GM18517 (cell line): ENCODE data around the gene NEDD4L.
"Not testable (repeated sequence)": the region's sequence is repeated elsewhere in the genome, so short reads cannot be mapped to it uniquely, and the experiment has no call there.

Experiments
- ATAC-seq: cut with Tn5 transposase; IDR thresholded peaks from one replicate; pipeline ENCODE4 v1.9.1; 2021; ENCODE audit warnings: mild to moderate bottlenecking, moderate library complexity; ENCODE audit not compliant: unreplicated experiment

NEDD4L gene

GRCh38 chr18:58146099-58146498 lies 102.1 kb downstream of the NEDD4L start:
- ATAC-seq: no peak

- ATAC-seq: peak; percentile 90
These were observed 105.0 kb downstream of the NEDD4L start for GRCh38 chr18:58148954-58149471.

- ATAC-seq: no peak
These were observed 106.7 kb downstream of the NEDD4L start for GRCh38 chr18:58150772-58151171.

- ATAC-seq: no peak
These were observed 108.2 kb downstream of the NEDD4L start for GRCh38 chr18:58152216-58152615.

- no peak for ATAC-seq
These were observed 108.9 kb downstream of the NEDD4L start for GRCh38 chr18:58152891-58153290.

GRCh38 chr18:58156516-58156915 lies 112.5 kb downstream of the NEDD4L start:
- no peak for ATAC-seq

GRCh38 chr18:58157237-58157636 lies 113.2 kb downstream of the NEDD4L start:
- ATAC-seq: no peak

GRCh38 chr18:58158008-58158407 lies 114.0 kb downstream of the NEDD4L start:
- ATAC-seq: no peak

- ATAC-seq: no peak
These were observed 114.4 kb downstream of the NEDD4L start for GRCh38 chr18:58158459-58158858.

GRCh38 chr18:58161659-58162058 lies 117.6 kb downstream of the NEDD4L start:
- ATAC-seq: no peak

GRCh38 chr18:58162127-58162526 lies 118.1 kb downstream of the NEDD4L start:
- ATAC-seq: no peak

- ATAC-seq: no peak
These were observed 119.1 kb downstream of the NEDD4L start for GRCh38 chr18:58163004-58163590.

GRCh38 chr18:58166278-58166844 lies 122.3 kb downstream of the NEDD4L start:
- ATAC-seq: no peak

- ATAC-seq: no peak
These were observed 123.0 kb downstream of the NEDD4L start for GRCh38 chr18:58167073-58167472.

GRCh38 chr18:58168221-58168620 lies 124.2 kb downstream of the NEDD4L start:
- ATAC-seq: no peak

- ATAC-seq: no peak
These were observed 125.0 kb downstream of the NEDD4L start for GRCh38 chr18:58168993-58169392.

GRCh38 chr18:58169472-58169871 lies 125.4 kb downstream of the NEDD4L start:
- ATAC-seq: no peak

- not testable (repeated sequence) for ATAC-seq
These were observed 126.0 kb downstream of the NEDD4L start for GRCh38 chr18:58170036-58170435.

GRCh38 chr18:58172031-58172430 lies 128.0 kb downstream of the NEDD4L start:
- no peak for ATAC-seq

- ATAC-seq: no peak
These were observed 130.3 kb downstream of the NEDD4L start for GRCh38 chr18:58174285-58174684.

- no peak for ATAC-seq
These were observed 131.2 kb downstream of the NEDD4L start for GRCh38 chr18:58175122-58175785.

- ATAC-seq: no peak
These were observed 131.8 kb downstream of the NEDD4L start for GRCh38 chr18:58175786-58176176.
